Measurements from ENCODE around the gene EIF2B5. TPM values are rescaled to one million over a fixed set of nuclear protein-coding genes. Genes with fewer than 3 reads are reported as not detected.

EIF2B5 gene
- total RNA-seq, 4 donors from 2014 or later = 45.1 to 49.7 (median 48.1) TPM

GRCh38 chr3:184097556-184097955 lies 37.6 kb upstream of the EIF2B5 start:
- in situ Hi-C loops (cut with MboI; ENCODE audit: low pct_ligation_motif_present in 1 of 4, low pct_unique_long_range_greater_than_20kb in 1 of 4, low sequenced_read_pairs in 3 of 4) = no loop called here
- H3K4me3 ChIP-seq = no peak overlapping the region
- peaks cover 4 to 8% of the 10 kb centered on the region in 2 donors for H3K9me3 ChIP-seq
- no peak overlapping the region for H3K27ac ChIP-seq
- intact Hi-C loops (cut with DNase I; ENCODE audit: low total_unique reads) = no loop called here
- 89 to 90% methylated on average over 6 of the region's 6 CpGs for WGBS, 2 donors (ENCODE audit: low coverage in 1 of 2)
- no peak for DNase-seq
- TF ChIP-seq POLR2A (IDR thresholded peaks at IDR 0.05) (no peak), CTCF (IDR thresholded peaks at IDR 0.05) (no peak), EP300 (IDR thresholded peaks at IDR 0.05; ENCODE audit: low read depth) (no peak), POLR2AphosphoS5 (IDR thresholded peaks at IDR 0.05) (no peak)
- H3K27me3 ChIP-seq = no peaks in the 10 kb centered on the region
- no peaks in the 10 kb centered on the region for H3K36me3 ChIP-seq
- H3K4me1 ChIP-seq = peaks cover 0 to 3% (median 0%) of the 10 kb centered on the region in 4 donors

- Histone ChIP-seq H3K27me3 (no peaks in the 10 kb centered on the region), H3K4me3 (no peak overlapping the region), H3K27ac (no peak overlapping the region), H3K9me3 (no peaks in the 10 kb centered on the region), H3K4me1 (peaks cover 0 to 3% (median 0%) of the 10 kb centered on the region in 4 donors), H3K36me3 (no peaks in the 10 kb centered on the region)
- in situ Hi-C loops (cut with MboI; ENCODE audit: low pct_ligation_motif_present in 1 of 4, low pct_unique_long_range_greater_than_20kb in 1 of 4, low sequenced_read_pairs in 3 of 4) (no loop called here), intact Hi-C loops (cut with DNase I; ENCODE audit: low total_unique reads) (no loop called here)
- DNase-seq = no peak
- WGBS, 2 donors (ENCODE audit: low coverage in 1 of 2) = 40 to 56% methylated on average over 6 to 24 of the region's 24 CpGs
- TF ChIP-seq EP300 (IDR thresholded peaks at IDR 0.05; ENCODE audit: low read depth) (no peak), POLR2AphosphoS5 (IDR thresholded peaks at IDR 0.05) (no peak), POLR2A (IDR thresholded peaks at IDR 0.05) (no peak), CTCF (IDR thresholded peaks at IDR 0.05) (no peak)
Measured at GRCh38 chr3:184099806-184100686, 35.1 kb upstream of the EIF2B5 start.

GRCh38 chr3:184110316-184110725 lies 24.8 kb upstream of the EIF2B5 start:
- H3K27me3 ChIP-seq = no peaks in the 10 kb centered on the region
- intact Hi-C loops (cut with DNase I; ENCODE audit: low total_unique reads) (no loop called here), in situ Hi-C loops (cut with MboI; ENCODE audit: low pct_ligation_motif_present in 1 of 4, low pct_unique_long_range_greater_than_20kb in 1 of 4, low sequenced_read_pairs in 3 of 4) (no loop called here)
- TF ChIP-seq POLR2A (IDR thresholded peaks at IDR 0.05) (no peak), CTCF (IDR thresholded peaks at IDR 0.05) (no peak), POLR2AphosphoS5 (IDR thresholded peaks at IDR 0.05) (no peak), EP300 (IDR thresholded peaks at IDR 0.05; ENCODE audit: low read depth) (no peak)
- H3K4me3 ChIP-seq = no peak overlapping the region
- 69 to 70% methylated on average over 3 to 7 of the region's 7 CpGs for whole genome bisulfite sequencing, 2 donors (ENCODE audit: low coverage in 1 of 2)
- no peak overlapping the region for H3K27ac ChIP-seq
- H3K4me1 ChIP-seq = no peaks in the 10 kb centered on the region
- DNase-seq = no peak
- no peaks in the 10 kb centered on the region for H3K36me3 ChIP-seq
- H3K9me3 ChIP-seq = no peaks in the 10 kb centered on the region

GRCh38 chr3:184116017-184116416 lies 19.1 kb upstream of the EIF2B5 start:
- TF ChIP-seq POLR2A (IDR thresholded peaks at IDR 0.05) = no peak
- TF ChIP-seq EP300 (IDR thresholded peaks at IDR 0.05; ENCODE audit: low read depth) = no peak
- TF ChIP-seq POLR2AphosphoS5 (IDR thresholded peaks at IDR 0.05) = no peak
- no peak for TF ChIP-seq CTCF (IDR thresholded peaks at IDR 0.05)
- Histone ChIP-seq H3K4me1 (no peaks in the 10 kb centered on the region), H3K27me3 (no peaks in the 10 kb centered on the region), H3K36me3 (no peaks in the 10 kb centered on the region), H3K4me3 (no peak overlapping the region), H3K9me3 (no peaks in the 10 kb centered on the region), H3K27ac (no peak overlapping the region)
- WGBS, 2 donors (ENCODE audit: low coverage in 1 of 2) = 82 to 83% methylated on average over 4 of the region's 4 CpGs
- intact Hi-C loops (cut with DNase I; ENCODE audit: low total_unique reads) (no loop called here), in situ Hi-C loops (cut with MboI; ENCODE audit: low pct_ligation_motif_present in 1 of 4, low pct_unique_long_range_greater_than_20kb in 1 of 4, low sequenced_read_pairs in 3 of 4) (no loop called here)
- DNase-seq = no peak

Data from transverse colon (tissue), 4 donors.